H1 (cell line): ENCODE data around the gene GALNT17. TPM values are rescaled to one million over a fixed set of nuclear protein-coding genes. Genes with fewer than 3 reads are reported as not detected.
A peak's percentile ranks its signal among the peaks of the same experiment; 100 is the strongest.

Experiments used
- CTCF ChIA-PET: fragments of 300-600 bp; sonication (Branson Sonifier 250); formaldehyde crosslinking; loops from one replicate; lab custom pipeline; 2021; ENCODE audit not compliant: partially characterized antibody; lab: Charles Lee
- POLR2A ChIA-PET: fragments of 300-600 bp; sonication (Branson Sonifier 250); formaldehyde crosslinking; loops from one replicate; lab custom pipeline; 2021; ENCODE audit warnings: inconsistent platforms; ENCODE audit not compliant: partially characterized antibody; lab: Charles Lee
- DNase-seq, 2 experiments: peaks; one replicate each; pipeline versions ENCODE4 v3.0.0 to v3.0.0-alpha.2; 2010 to 2022; ENCODE audit warnings: low spot score in 2 of 2, low read depth in 1 of 2, mixed read lengths in 1 of 2
- FAIRE-seq: peaks from 2 replicates; lab custom pipeline; 2011; peaks lifted over from hg19 to GRCh38; lab: Jason Lieb, UNC
- H2AFZ ChIP-seq: 2 replicates; pipeline ENCODE4 v1.8.1; 2012; ENCODE audit warnings: low read length, inconsistent platforms
- H2AK5ac ChIP-seq: 2 replicates; pipeline ENCODE4 v1.6.1; 2013; ENCODE audit warnings: low read depth, low read length
- H2BK120ac ChIP-seq: replicated peaks from 2 replicates; pipeline ENCODE3; 2013; ENCODE audit warnings: low read depth, low read length, inconsistent platforms
- H2BK12ac ChIP-seq: 2 replicates; pipeline ENCODE4 v1.6.1; 2013; ENCODE audit warnings: low read depth, low read length
- H2BK15ac ChIP-seq: 2 replicates; pipeline ENCODE4 v1.6.1; 2013; ENCODE audit warnings: low read length
- H2BK20ac ChIP-seq: 2 replicates; pipeline ENCODE4 v1.6.1; 2013; ENCODE audit warnings: low read length
- H2BK5ac ChIP-seq: 2 replicates; pipeline ENCODE4 v1.6.1; 2013; ENCODE audit warnings: low read depth, low read length
- H3K14ac ChIP-seq: 2 replicates; pipeline ENCODE4 v1.6.1; 2013; ENCODE audit warnings: inconsistent platforms; ENCODE audit not compliant: insufficient read length
- H3K18ac ChIP-seq: 2 replicates; pipeline ENCODE4 v1.6.1; 2013; ENCODE audit warnings: low read length; ENCODE audit errors: extremely low read depth
- H3K23ac ChIP-seq: 2 replicates; pipeline ENCODE4 v1.6.1; 2013; ENCODE audit warnings: inconsistent platforms; ENCODE audit not compliant: insufficient read length
- H3K23me2 ChIP-seq: 2 replicates; pipeline ENCODE4 v1.6.1; 2013; ENCODE audit warnings: low read depth, low read length
- H3K27ac ChIP-seq: 2 replicates; pipeline ENCODE4 v1.6.1; 2011; ENCODE audit warnings: low read depth, low read length, inconsistent platforms
- H3K27me3 ChIP-seq, 4 experiments: replicated peaks in 1 of 4; 1 replicate in 1 of 4; 2 replicates in 3 of 4; pipeline versions ENCODE4 v1.6.1 to v1.8.1; 2011 to 2013; ENCODE audit warnings: low read length in 3 of 4, mild to moderate bottlenecking in 3 of 4, inconsistent platforms in 2 of 4, mixed read lengths in 2 of 4, moderate library complexity in 1 of 4; ENCODE audit not compliant: control insufficient read depth in 3 of 4, insufficient read depth in 3 of 4; ENCODE audit errors: extremely low read depth in 1 of 4
- H3K36me3 ChIP-seq, 4 experiments: 2 replicates each; pipeline versions ENCODE4 v1.6.1 to v1.8.1; 2011 to 2013; ENCODE audit warnings: mild to moderate bottlenecking in 4 of 4, low read length in 3 of 4, moderate library complexity in 2 of 4, control low read depth in 1 of 4, inconsistent platforms in 1 of 4; ENCODE audit not compliant: insufficient read depth in 4 of 4, control insufficient read depth in 2 of 4
- H3K4ac ChIP-seq: replicated peaks from 2 replicates; pipeline ENCODE3; 2013; ENCODE audit warnings: low read length, low read depth, mixed read lengths, inconsistent platforms; ENCODE audit not compliant: insufficient read length
- H3K4me1 ChIP-seq, 4 experiments: replicated peaks in 1 of 4; 1 replicate in 1 of 4; 2 replicates in 3 of 4; pipeline versions ENCODE4 v1.6.1 to v1.8.1; 2011 to 2013; ENCODE audit warnings: low read length in 3 of 4, inconsistent platforms in 2 of 4, mixed read lengths in 1 of 4; ENCODE audit not compliant: insufficient read depth in 4 of 4, control insufficient read depth in 3 of 4
- H3K4me2 ChIP-seq, 2 experiments: 2 replicates each; pipeline versions ENCODE4 v1.6.1 to v1.8.1; 2011 to 2013; ENCODE audit warnings: low read depth in 2 of 2, low read length in 2 of 2, control low read depth in 1 of 2, inconsistent platforms in 1 of 2, mild to moderate bottlenecking in 1 of 2; ENCODE audit not compliant: insufficient read depth in 1 of 2
- H3K4me3 ChIP-seq, 4 experiments: fragments of 200-600, 300-600 bp in 1 of 4; sonication (generic), shearing (Covaris generic), sonication (Bioruptor Twin) in 1 of 4; 2 replicates each; pipeline versions ENCODE4 v1.5.1 to v1.8.1; 2011 to 2016; ENCODE audit warnings: low read length in 4 of 4, low read depth in 3 of 4, control low read depth in 2 of 4, inconsistent platforms in 2 of 4, mild to moderate bottlenecking in 2 of 4, mixed read lengths in 1 of 4, moderate library complexity in 1 of 4; ENCODE audit not compliant: insufficient read depth in 2 of 4; ENCODE audit errors: extremely low read depth in 1 of 4
- H3K56ac ChIP-seq: replicated peaks from 2 replicates; pipeline ENCODE3; 2013; ENCODE audit warnings: low read depth, mild to moderate bottlenecking, mixed read lengths, low read length, inconsistent platforms; ENCODE audit not compliant: insufficient read length
- H3K79me1 ChIP-seq: 2 replicates; pipeline ENCODE4 v1.6.1; 2013; ENCODE audit warnings: low read depth, low read length, control low read depth
- H3K79me2 ChIP-seq, 2 experiments: 2 replicates each; pipeline versions ENCODE4 v1.6.1 to v1.8.1; 2012 to 2013; ENCODE audit warnings: low read length in 2 of 2, mild to moderate bottlenecking in 2 of 2, inconsistent platforms in 1 of 2; ENCODE audit not compliant: insufficient read depth in 2 of 2, control insufficient read depth in 1 of 2
- H3K9ac ChIP-seq, 4 experiments: replicated peaks in 1 of 4; 1 replicate in 1 of 4; 2 replicates in 3 of 4; pipeline versions ENCODE4 v1.6.1 to v1.8.1; 2011 to 2013; ENCODE audit warnings: low read depth in 3 of 4, low read length in 3 of 4, control low read depth in 2 of 4, mild to moderate bottlenecking in 2 of 4, moderate library complexity in 2 of 4, inconsistent platforms in 1 of 4; ENCODE audit errors: extremely low read depth in 1 of 4
- H3K9me3 ChIP-seq, 2 experiments: 2 replicates each; pipeline versions ENCODE4 v1.6.1 to v1.8.1; 2012 to 2013; ENCODE audit warnings: mild to moderate bottlenecking in 2 of 2, moderate library complexity in 2 of 2, control low read depth in 1 of 2, inconsistent platforms in 1 of 2, low read depth in 1 of 2, low read length in 1 of 2, mixed read lengths in 1 of 2; ENCODE audit not compliant: insufficient read depth in 2 of 2
- H4K20me1 ChIP-seq, 2 experiments: replicated peaks in 1 of 2; 2 replicates each; pipeline versions ENCODE3 to v1.8.1; 2011 to 2013; ENCODE audit warnings: inconsistent platforms in 2 of 2, low read length in 2 of 2, mild to moderate bottlenecking in 1 of 2; ENCODE audit not compliant: insufficient read depth in 2 of 2, control insufficient read depth in 1 of 2
- H4K5ac ChIP-seq: 2 replicates; pipeline ENCODE4 v1.6.1; 2013; ENCODE audit warnings: low read length, low read depth, mixed read lengths, inconsistent platforms; ENCODE audit not compliant: insufficient read length
- H4K8ac ChIP-seq: 2 replicates; pipeline ENCODE4 v1.8.0; 2013; ENCODE audit warnings: mild to moderate bottlenecking, moderate library complexity, low read length, inconsistent platforms; ENCODE audit not compliant: insufficient read depth; ENCODE audit errors: extremely low read depth
- H4K91ac ChIP-seq: replicated peaks from 2 replicates; pipeline ENCODE3; 2013; ENCODE audit warnings: low read length, mixed read lengths, inconsistent platforms; ENCODE audit not compliant: insufficient read length
- TCF12 ChIP-seq: IDR thresholded peaks from 2 replicates; pipeline ENCODE4 v1.6.1; 2011; ENCODE audit warnings: low read depth, mild to moderate bottlenecking, low read length
- YY1 ChIP-seq: IDR thresholded peaks from 2 replicates; pipeline ENCODE4 v1.6.1; 2011; ENCODE audit warnings: low read depth, mild to moderate bottlenecking, low read length
- WGBS, 2 experiments: shearing (Covaris generic) in 1 of 2; methylation state at CpG; one replicate each; pipeline versions ENCODE4 v1.1.6 to v1.1.7; 2013 to 2015; ENCODE audit warnings: low lambda C conversion rate in 2 of 2, mixed read lengths in 2 of 2, inconsistent platforms in 1 of 2, low coverage in 1 of 2, missing lambda C conversion rate in 1 of 2; ENCODE audit not compliant: insufficient replicate concordance in 2 of 2, insufficient coverage in 1 of 2, insufficient read length in 1 of 2; ENCODE audit errors: extremely low coverage in 1 of 2, missing lambda C conversion rate in 1 of 2; 5-methylcytosine and 5-hydroxymethylcytosine counted together
- polyA plus RNA-seq, 7 experiments: library from polyadenylated mRNA; depleted of rRNA in 3 of 7; stranded (reverse) in 5 of 7; unstranded in 2 of 7; fragments of >200 nt in 5 of 7; fragments of 200-250 nt in 2 of 7; gene quantifications; 1 replicate in 5 of 7; 2 replicates in 1 of 7; 4 replicates in 1 of 7; pipeline versions ENCODE4 v1.2.1 to v1.2.3, GENCODE V29; 2011 to 2013; ENCODE audit warnings: missing spikeins in 2 of 7, mixed read lengths in 2 of 7
- total RNA-seq: library from RNA; stranded (reverse); fragmentation: NEBNext Ultra II Directional; extraction: Animal tissue kit (Norgen Biotek cat#: 25700); gene quantifications from 2 replicates; pipeline ENCODE4 v1.2.1, GENCODE V29; 2021
- TF ChIP-seq, protein P1 (sequence below): IDR thresholded peaks from 2 replicates; pipeline ENCODE4 v1.6.1; 2011; ENCODE audit warnings: low read depth, mild to moderate bottlenecking, low read length; ENCODE audit not compliant: insufficient read depth

The GALNT17 gene
- total and polyA plus RNA-seq, 2 of the 8 experiments (the other 6 are each of a cell fraction or from before 2014, with no cell fraction given): 37.7 to 47.0 TPM

DNA sequence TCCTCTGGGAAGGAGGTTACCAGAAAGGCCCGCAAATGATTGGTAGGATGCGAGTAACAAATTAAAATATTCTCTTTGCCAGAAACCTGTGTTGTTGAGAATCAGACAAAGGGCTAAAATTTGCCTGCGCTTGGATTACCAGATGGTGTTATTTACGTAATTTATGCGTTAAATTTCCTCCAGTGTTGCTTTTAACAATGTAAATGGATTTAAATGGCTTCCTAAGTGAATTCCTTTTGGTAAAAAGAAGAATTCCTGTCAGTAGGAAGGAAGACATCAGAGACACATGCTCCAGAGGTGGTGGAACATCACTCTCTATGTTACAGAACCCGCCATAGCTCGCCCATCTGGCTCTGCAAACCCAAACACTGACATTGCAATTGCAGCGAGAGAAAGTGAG is 520.6 kb downstream of the GALNT17 start:
- H2AFZ ChIP-seq: no peak overlapping the region
- 42% methylated on average over 8 of the region's 8 CpGs; no CpG with 5 or more reads in 1 of the 2 experiments for WGBS, 2 experiments
- H3K79me2 ChIP-seq: no peaks in the 10 kb centered on the region
- peak overlapping the region; percentile 87 for H4K91ac ChIP-seq
- FAIRE-seq (peak; percentile 63), DNase-seq (no peak)
- no peak overlapping the region for H3K23ac ChIP-seq
- H3K9me3 ChIP-seq: peaks cover 0 to 4% of the 10 kb centered on the region in 2 experiments; a peak in 1 of 4 replicates
- no peak overlapping the region for H3K9ac ChIP-seq
- peak overlapping the region; percentile 91; the same call in 1 of the 2 replicates for H2BK5ac ChIP-seq
- no peak overlapping the region for H3K18ac ChIP-seq
- ChIA-PET POLR2A (interaction anchor here (0.8 kb wide), 1 partner anchor 13 kb away, joined by 3 read pairs; no protein-coding TSS in a partner anchor), CTCF (interaction anchor here (0.6 to 1.0 kb wide), 4 partner anchors 11 to 801 kb away, joined by 3 read pairs; no protein-coding TSS in a partner anchor)
- no peak overlapping the region for H3K56ac ChIP-seq
- no peaks in the 10 kb centered on the region; a peak in 1 of 8 replicates for H3K36me3 ChIP-seq
- H3K14ac ChIP-seq: no peak overlapping the region
- H3K4me2 ChIP-seq: peak overlapping the region; percentile 20 to 27; a peak in 2 of 4 replicates
- H2BK120ac ChIP-seq: no peak overlapping the region
- H3K79me1 ChIP-seq: no peaks in the 10 kb centered on the region
- H4K5ac ChIP-seq: no peak overlapping the region
- no peak overlapping the region for H3K4ac ChIP-seq
- H3K23me2 ChIP-seq: no peaks in the 10 kb centered on the region
- peak overlapping the region in 1 of 4 experiments; percentile 11; a peak in 1 of 8 replicates for H3K4me3 ChIP-seq
- no peak overlapping the region for H2BK15ac ChIP-seq
- H2BK12ac ChIP-seq: 0 out of 2 replicates have a peak overlapping the region, but pooled peaks have one; percentile 87
- no peak overlapping the region for H4K8ac ChIP-seq
- no peak overlapping the region; the same call in 1 of the 2 replicates for H2BK20ac ChIP-seq
- H3K4me1 ChIP-seq: peaks cover 0 to 10% (median 3%) of the 10 kb centered on the region in 4 experiments; a peak in 4 of 7 replicates
- H4K20me1 ChIP-seq: no peaks in the 10 kb centered on the region
- no peak overlapping the region for H3K27ac ChIP-seq
- no peak overlapping the region for H2AK5ac ChIP-seq
- H3K27me3 ChIP-seq: no peaks in the 10 kb centered on the region
- TF ChIP-seq, protein P1, sequence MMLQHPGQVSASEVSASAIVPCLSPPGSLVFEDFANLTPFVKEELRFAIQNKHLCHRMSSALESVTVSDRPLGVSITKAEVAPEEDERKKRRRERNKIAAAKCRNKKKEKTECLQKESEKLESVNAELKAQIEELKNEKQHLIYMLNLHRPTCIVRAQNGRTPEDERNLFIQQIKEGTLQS: no peak
- TF ChIP-seq YY1 (peak; percentile 6; the same call in 1 of the 2 replicates), TCF12 (0 out of 2 replicates have a peak, but pooled peaks have one; percentile 21)
